ENCODE results near the gene MORF4L1.

GRCh38 chr15:78838489-78838888 lies 34.2 kb upstream of the MORF4L1 start:
- no peak for TF ChIP-seq CTCF (IDR thresholded peaks at IDR 0.05; ENCODE audit: low read depth, low read length, poor library complexity, severe bottlenecking)
- no peak for TF ChIP-seq EZH2phosphoT487 (IDR thresholded peaks at IDR 0.05; ENCODE audit: borderline replicate concordance, low read length)
